Gastroesophageal sphincter (tissue), 3 donors: ENCODE measurements around the gene EGLN2.
A peak's percentile ranks its signal among the peaks of the same experiment; 100 is the strongest.
"Not testable (repeated sequence)": the region's sequence is repeated elsewhere in the genome, so short reads cannot be mapped to it uniquely, and the experiment has no call there.

Experiments
- CTCF ChIP-seq, 4 experiments: fragments of 200-600 bp in 2 of 4; fragments of 450-650 bp in 2 of 4; sonication (generic) in 1 of 4; IDR thresholded peaks; one replicate each; pipeline ENCODE4 v1.5.1; 2017 to 2019; ENCODE audit warnings: antibody characterized with exemption in 4 of 4, mild to moderate bottlenecking in 2 of 4, moderate library complexity in 2 of 4
- EP300 ChIP-seq: sonication (generic); formaldehyde crosslinking; IDR thresholded peaks from one replicate; pipeline ENCODE4 v1.6.1; 2017; ENCODE audit warnings: antibody characterized with exemption, mild to moderate bottlenecking
- POLR2A ChIP-seq, 2 donors: fragments of 450-650 bp; IDR thresholded peaks; one replicate each; pipeline ENCODE4 v1.6.1; 2017; ENCODE audit warnings: antibody characterized with exemption in 2 of 2, mild to moderate bottlenecking in 2 of 2, moderate library complexity in 1 of 2

GRCh38 chr19:40818480-40819399, 19.7 kb downstream of the EGLN2 start:
- peak in 3 of 4 experiments; percentile 42 to 52 (median 49) for TF ChIP-seq CTCF (IDR thresholded peaks at IDR 0.05)
- not testable (repeated sequence) for TF ChIP-seq POLR2A (IDR thresholded peaks at IDR 0.05); EP300
